Immature natural killer cell (primary cell): ENCODE results near the gene LIN7A. TPM values are rescaled to one million over a fixed set of nuclear protein-coding genes. Genes with fewer than 3 reads are reported as not detected.

Experiments
- DNase-seq, 3 donors: peaks; one replicate each; pipeline ENCODE4 v3.0.0; 2022; ENCODE audit warnings: mixed read lengths in 1 of 3
- H3K27ac Mint-ChIP-seq, 6 donors: one replicate each; pipeline ENCODE4 v1.8.0; 2020; ENCODE audit warnings: mixed read lengths in 6 of 6, mild to moderate bottlenecking in 5 of 6, inconsistent platforms in 4 of 6, moderate library complexity in 3 of 6
- H3K27me3 Mint-ChIP-seq, 3 donors: one replicate each; pipeline ENCODE4 v1.8.0; 2020 to 2021; ENCODE audit warnings: low read depth in 3 of 3, mild to moderate bottlenecking in 3 of 3, mixed read lengths in 3 of 3, moderate library complexity in 3 of 3, inconsistent platforms in 1 of 3
- H3K36me3 Mint-ChIP-seq, 3 donors: one replicate each; pipeline ENCODE4 v1.8.0; 2020; ENCODE audit warnings: mixed read lengths in 3 of 3, inconsistent platforms in 2 of 3, mild to moderate bottlenecking in 2 of 3
- H3K4me1 Mint-ChIP-seq, 2 donors: one replicate each; pipeline ENCODE4 v1.8.0; 2020; ENCODE audit warnings: inconsistent platforms in 2 of 2, mild to moderate bottlenecking in 2 of 2, mixed read lengths in 2 of 2, moderate library complexity in 1 of 2
- H3K4me3 Mint-ChIP-seq, 5 donors: one replicate each; pipeline ENCODE4 v1.8.0; 2020; ENCODE audit warnings: mild to moderate bottlenecking in 5 of 5, mixed read lengths in 5 of 5, inconsistent platforms in 3 of 5, moderate library complexity in 3 of 5
- H3K9me3 Mint-ChIP-seq, 6 donors: one replicate each; pipeline ENCODE4 v1.8.0; 2020; ENCODE audit warnings: mild to moderate bottlenecking in 6 of 6, mixed read lengths in 6 of 6, inconsistent platforms in 4 of 6, moderate library complexity in 3 of 6
- polyA plus RNA-seq, 3 donors: library from polyadenylated mRNA; unstranded; fragments of 300-500 nt; fragmentation: Illumina TruSeq; gene quantifications; one replicate each; pipeline ENCODE4 v1.2.3, GENCODE V29; 2021

LIN7A gene
- polyA plus RNA-seq, 3 donors from 2014 or later, result 0.35 TPM; not detected in 2

- no peak for DNase-seq
- H3K4me1 Mint-ChIP-seq, result no peaks in the 10 kb centered on the region
These were observed 166.8 kb downstream of the LIN7A start for GRCh38 chr12:80770958-80771357.

GRCh38 chr12:80769553-80770140 is 168.1 kb downstream of the LIN7A start:
- DNase-seq, result no peak
- Mint-ChIP-seq H3K4me1 (no peaks in the 10 kb centered on the region), H3K27ac (no peak overlapping the region), H3K27me3 (peaks cover 0 to 2% (median 0%) of the 10 kb centered on the region in 3 donors), H3K36me3 (no peaks in the 10 kb centered on the region), H3K4me3 (no peak overlapping the region), H3K9me3 (peaks cover 3 to 18% (median 6%) of the 10 kb centered on the region in 6 donors)

More at GRCh38 chr12:80770958-80771357, 166.8 kb downstream of the LIN7A start:
- H3K27me3 Mint-ChIP-seq, result peaks cover 0 to 2% (median 0%) of the 10 kb centered on the region in 3 donors
- no peak overlapping the region for H3K27ac Mint-ChIP-seq
- H3K36me3 Mint-ChIP-seq, result no peaks in the 10 kb centered on the region
- H3K4me3 Mint-ChIP-seq, result no peak overlapping the region
- H3K9me3 Mint-ChIP-seq, result peaks cover 3 to 23% (median 7%) of the 10 kb centered on the region in 6 donors

- Mint-ChIP-seq H3K4me3 (no peak overlapping the region), H3K9me3 (peaks cover 0 to 5% (median 3%) of the 10 kb centered on the region in 6 donors), H3K4me1 (no peaks in the 10 kb centered on the region), H3K27me3 (peaks cover 0 to 5% (median 0%) of the 10 kb centered on the region in 3 donors), H3K36me3 (no peaks in the 10 kb centered on the region), H3K27ac (no peak overlapping the region)
- DNase-seq, result no peak
These were observed 170.8 kb downstream of the LIN7A start for GRCh38 chr12:80766897-80767296.

DNA sequence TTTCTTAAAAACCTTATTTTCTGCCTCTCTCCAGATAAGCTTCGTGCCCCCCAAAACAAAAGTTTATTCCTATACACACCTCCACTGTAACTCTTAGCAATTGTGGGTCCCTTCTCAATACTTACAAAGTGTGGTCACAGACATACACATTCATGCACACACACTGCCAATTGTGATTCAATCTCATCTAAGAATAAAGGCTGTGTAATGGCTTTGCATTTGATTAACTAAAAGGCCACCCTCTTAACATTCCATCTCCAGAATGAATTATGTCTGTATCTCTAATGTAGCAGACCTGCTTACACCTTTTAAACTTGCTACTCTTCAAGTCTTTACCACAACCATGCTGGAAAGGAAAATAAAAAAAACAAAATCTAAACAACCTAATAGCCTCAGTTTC is 171.5 kb downstream of the LIN7A start:
- Mint-ChIP-seq H3K9me3 (peaks cover 0 to 5% (median 3%) of the 10 kb centered on the region in 6 donors), H3K27ac (no peak overlapping the region), H3K4me1 (no peaks in the 10 kb centered on the region), H3K4me3 (no peak overlapping the region), H3K27me3 (peaks cover 0 to 7% (median 1%) of the 10 kb centered on the region in 3 donors), H3K36me3 (no peaks in the 10 kb centered on the region)
- DNase-seq, result no peak

GRCh38 chr12:80763874-80764273 is 173.9 kb downstream of the LIN7A start:
- Mint-ChIP-seq H3K27me3 (peaks cover 0 to 11% (median 1%) of the 10 kb centered on the region in 3 donors), H3K9me3 (peaks cover 0 to 9% (median 3%) of the 10 kb centered on the region in 6 donors), H3K27ac (no peak overlapping the region), H3K4me3 (no peak overlapping the region), H3K4me1 (no peaks in the 10 kb centered on the region), H3K36me3 (no peaks in the 10 kb centered on the region)
- no peak for DNase-seq

GRCh38 chr12:80761838-80762237 is 175.9 kb downstream of the LIN7A start:
- H3K4me3 Mint-ChIP-seq, result no peak overlapping the region
- H3K4me1 Mint-ChIP-seq, result no peaks in the 10 kb centered on the region
- peaks cover 0 to 13% (median 1%) of the 10 kb centered on the region in 3 donors for H3K27me3 Mint-ChIP-seq
- no peaks in the 10 kb centered on the region for H3K36me3 Mint-ChIP-seq
- DNase-seq, result no peak
- no peak overlapping the region for H3K27ac Mint-ChIP-seq
- peaks cover 0 to 9% (median 3%) of the 10 kb centered on the region in 6 donors for H3K9me3 Mint-ChIP-seq

DNA sequence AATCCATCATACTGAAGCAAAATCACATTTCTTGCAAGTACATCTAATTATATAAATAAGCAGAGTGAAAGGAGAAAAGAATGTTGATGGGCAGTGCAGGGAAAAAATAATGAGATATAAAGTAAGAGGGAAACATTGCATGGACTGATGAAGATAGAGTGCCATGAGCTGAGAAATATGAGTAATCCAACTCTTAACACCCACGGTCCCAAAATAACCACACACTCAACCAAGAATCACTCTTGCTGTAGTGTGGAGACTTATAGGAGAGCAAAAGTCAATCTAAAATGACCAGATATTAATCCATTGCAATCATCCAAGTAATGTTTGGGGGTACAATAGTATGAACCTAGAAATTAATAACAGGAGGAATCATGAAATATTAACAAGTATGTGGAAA is 180.9 kb downstream of the LIN7A start:
- no peak overlapping the region for H3K27ac Mint-ChIP-seq
- peaks cover 0 to 11% (median 1%) of the 10 kb centered on the region in 3 donors for H3K27me3 Mint-ChIP-seq
- H3K36me3 Mint-ChIP-seq, result no peaks in the 10 kb centered on the region
- DNase-seq, result no peak
- no peaks in the 10 kb centered on the region for H3K4me1 Mint-ChIP-seq
- no peak overlapping the region for H3K4me3 Mint-ChIP-seq
- peaks cover 0 to 21% (median 3%) of the 10 kb centered on the region in 6 donors for H3K9me3 Mint-ChIP-seq

DNA sequence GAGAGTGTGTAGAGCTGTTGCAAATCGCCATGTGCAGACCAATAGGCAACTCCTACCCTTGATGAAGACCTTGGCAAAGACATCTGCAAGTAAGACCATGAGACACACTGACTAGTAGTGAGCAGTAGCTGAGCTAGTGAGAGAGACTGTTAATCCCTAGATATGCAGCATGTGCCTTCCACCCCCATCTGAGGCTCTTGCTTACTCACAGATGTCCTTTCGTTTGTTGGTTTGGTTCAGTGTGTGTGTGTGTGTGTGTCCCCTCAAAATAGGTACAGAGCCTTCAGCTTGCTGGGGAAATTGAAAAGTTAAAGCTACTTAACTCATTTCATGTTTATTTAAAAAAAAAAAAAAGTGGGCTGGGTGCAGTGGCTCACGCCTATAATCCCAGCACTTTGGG is 183.5 kb downstream of the LIN7A start:
- no peak for DNase-seq
- no peaks in the 10 kb centered on the region for H3K36me3 Mint-ChIP-seq
- H3K4me1 Mint-ChIP-seq, result no peaks in the 10 kb centered on the region
- no peak overlapping the region for H3K27ac Mint-ChIP-seq
- peaks cover 0 to 15% (median 6%) of the 10 kb centered on the region in 6 donors for H3K9me3 Mint-ChIP-seq
- H3K4me3 Mint-ChIP-seq, result no peak overlapping the region
- peaks cover 0 to 7% (median 0%) of the 10 kb centered on the region in 3 donors for H3K27me3 Mint-ChIP-seq

- Mint-ChIP-seq H3K27me3 (peaks cover 0 to 6% (median 0%) of the 10 kb centered on the region in 3 donors), H3K36me3 (no peaks in the 10 kb centered on the region), H3K4me1 (no peaks in the 10 kb centered on the region), H3K4me3 (no peak overlapping the region), H3K27ac (no peak overlapping the region), H3K9me3 (peaks cover 0 to 17% (median 6%) of the 10 kb centered on the region in 6 donors)
- no peak for DNase-seq
These were observed 185.3 kb downstream of the LIN7A start for GRCh38 chr12:80752464-80752863.

- DNase-seq, result no peak
- Mint-ChIP-seq H3K36me3 (no peaks in the 10 kb centered on the region), H3K9me3 (peaks cover 0 to 12% (median 3%) of the 10 kb centered on the region in 6 donors), H3K27ac (no peak overlapping the region), H3K27me3 (peaks cover 0 to 2% (median 0%) of the 10 kb centered on the region in 3 donors), H3K4me3 (no peak overlapping the region), H3K4me1 (no peaks in the 10 kb centered on the region)
These were observed 188.3 kb downstream of the LIN7A start for GRCh38 chr12:80749456-80749855.

- H3K36me3 Mint-ChIP-seq, result no peaks in the 10 kb centered on the region
- H3K4me3 Mint-ChIP-seq, result no peak overlapping the region
- DNase-seq, result no peak
- no peaks in the 10 kb centered on the region for H3K4me1 Mint-ChIP-seq
- peaks cover 0 to 15% (median 4%) of the 10 kb centered on the region in 6 donors for H3K9me3 Mint-ChIP-seq
- H3K27ac Mint-ChIP-seq, result no peak overlapping the region
- H3K27me3 Mint-ChIP-seq, result peaks cover 0 to 2% (median 0%) of the 10 kb centered on the region in 3 donors
These were observed 189.9 kb downstream of the LIN7A start for GRCh38 chr12:80747800-80748199.

GRCh38 chr12:80745851-80746505 is 191.8 kb downstream of the LIN7A start:
- Mint-ChIP-seq H3K36me3 (no peaks in the 10 kb centered on the region), H3K27me3 (no peaks in the 10 kb centered on the region), H3K27ac (no peak overlapping the region), H3K9me3 (peaks cover 0 to 12% (median 5%) of the 10 kb centered on the region in 6 donors), H3K4me1 (no peaks in the 10 kb centered on the region), H3K4me3 (no peak overlapping the region)
- DNase-seq, result no peak
